SH-SY5Y (cell line): ENCODE results near the gene IPCEF1.

Experiments used
- GATA2 ChIP-seq: IDR thresholded peaks from 2 replicates; pipeline ENCODE4 v1.6.1; 2011; ENCODE audit warnings: mild to moderate bottlenecking, low read depth, low read length
- GATA3 ChIP-seq: IDR thresholded peaks from 2 replicates; pipeline ENCODE4 v1.6.1; 2011; ENCODE audit warnings: low read depth, mild to moderate bottlenecking, low read length, moderate library complexity

- TF ChIP-seq GATA2 (no peak), GATA3 (no peak)
Observed at GRCh38 chr6:154352898-154353585, 3.6 kb downstream of the IPCEF1 start.
